ENCODE measurements around the gene CTCFL. TPM values are rescaled to one million over a fixed set of nuclear protein-coding genes. Genes with fewer than 3 reads are reported as not detected.

Gene CTCFL
- total and polyA plus RNA-seq, 2 of the 13 experiments (the other 11 are each of a cell fraction or from before 2014, with no cell fraction given): 0.04 TPM; not detected in 1

DNA sequence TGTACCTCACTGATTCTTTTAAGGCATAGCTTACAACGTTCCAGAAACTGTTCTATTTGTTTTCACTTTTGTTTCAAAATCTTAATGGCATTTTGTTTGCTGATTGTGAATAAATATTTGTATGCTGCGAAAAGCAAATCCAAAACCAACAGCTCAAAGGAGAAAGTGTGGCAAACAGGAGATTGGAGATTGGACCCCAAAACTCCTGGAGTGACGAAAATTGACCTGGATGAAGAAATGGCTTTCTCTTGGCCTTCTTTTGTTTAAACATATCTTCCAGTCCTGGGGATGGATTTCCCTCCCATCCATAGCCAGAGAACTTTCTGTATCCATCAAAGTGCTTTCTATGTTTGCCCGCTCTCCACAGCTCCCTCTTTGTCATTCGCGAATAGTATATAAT, 2.8 kb upstream of the CTCFL start (continued):
- TF ChIP-seq ZNF709 (CRISPR knock-in tag; IDR thresholded peaks at IDR 0.05) (no peak), PAWR (CRISPR knock-in tag; IDR thresholded peaks at IDR 0.05; ENCODE audit: borderline replicate concordance) (no peak), ZNF780A (CRISPR knock-in tag; IDR thresholded peaks at IDR 0.05) (no peak), NFE2L1 (CRISPR knock-in tag; IDR thresholded peaks at IDR 0.05; ENCODE audit: borderline replicate concordance) (no peak), SMAD3 (CRISPR knock-in tag; IDR thresholded peaks at IDR 0.05) (peak; percentile 56; the same call in 1 of the 2 replicates), ATF1 (CRISPR knock-in tag; IDR thresholded peaks at IDR 0.05) (0 out of 2 replicates have a peak, but pooled peaks have one; percentile 25), NR2F2 (IDR thresholded peaks at IDR 0.05; ENCODE audit: borderline replicate concordance, low read depth) (peak; percentile 87), FOXA3 (CRISPR knock-in tag; IDR thresholded peaks at IDR 0.05) (peak; percentile 88), MYNN (CRISPR knock-in tag; IDR thresholded peaks at IDR 0.05; ENCODE audit: low read depth) (no peak), ZNF7 (CRISPR knock-in tag; IDR thresholded peaks at IDR 0.05) (no peak), YEATS2 (CRISPR knock-in tag; IDR thresholded peaks at IDR 0.05; ENCODE audit: borderline replicate concordance) (no peak), SALL1 (CRISPR knock-in tag; IDR thresholded peaks at IDR 0.05) (peak; percentile 37; the same call in 1 of the 2 replicates), ZNF34 (CRISPR knock-in tag; IDR thresholded peaks at IDR 0.05; ENCODE audit: borderline replicate concordance) (no peak), SRY (CRISPR knock-in tag; IDR thresholded peaks at IDR 0.05) (no peak), RBM39 (IDR thresholded peaks at IDR 0.05; ENCODE audit: low read depth, low read length, poor library complexity, severe bottlenecking) (no peak), ZBTB20 (CRISPR knock-in tag; IDR thresholded peaks at IDR 0.05; ENCODE audit: borderline replicate concordance, low read depth) (no peak), ZNF746 (CRISPR knock-in tag; IDR thresholded peaks at IDR 0.05) (no peak), HMG20A (CRISPR knock-in tag; IDR thresholded peaks at IDR 0.05; ENCODE audit: borderline replicate concordance) (peak; percentile 74; the same call in 1 of the 2 replicates)
- TF ChIP-seq, protein P1, sequence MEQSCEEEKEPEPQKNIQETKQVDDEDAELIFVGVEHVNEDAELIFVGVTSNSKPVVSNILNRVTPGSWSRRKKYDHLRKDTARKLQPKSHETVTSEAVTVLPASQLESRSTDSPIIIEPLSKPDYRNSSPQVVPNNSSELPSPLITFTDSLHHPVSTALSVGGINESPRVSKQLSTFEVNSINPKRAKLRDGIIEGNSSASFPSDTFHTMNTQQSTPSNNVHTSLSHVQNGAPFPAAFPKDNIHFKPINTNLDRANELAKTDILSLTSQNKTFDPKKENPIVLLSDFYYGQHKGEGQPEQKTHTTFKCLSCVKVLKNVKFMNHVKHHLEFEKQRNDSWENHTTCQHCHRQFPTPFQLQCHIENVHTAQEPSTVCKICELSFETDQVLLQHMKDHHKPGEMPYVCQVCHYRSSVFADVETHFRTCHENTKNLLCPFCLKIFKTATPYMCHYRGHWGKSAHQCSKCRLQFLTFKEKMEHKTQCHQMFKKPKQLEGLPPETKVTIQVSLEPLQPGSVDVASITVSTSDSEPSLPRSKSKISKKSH (CRISPR knock-in tag; IDR thresholded peaks at IDR 0.05; ENCODE audit: borderline replicate concordance): no peak
- TF ChIP-seq, protein P2, sequence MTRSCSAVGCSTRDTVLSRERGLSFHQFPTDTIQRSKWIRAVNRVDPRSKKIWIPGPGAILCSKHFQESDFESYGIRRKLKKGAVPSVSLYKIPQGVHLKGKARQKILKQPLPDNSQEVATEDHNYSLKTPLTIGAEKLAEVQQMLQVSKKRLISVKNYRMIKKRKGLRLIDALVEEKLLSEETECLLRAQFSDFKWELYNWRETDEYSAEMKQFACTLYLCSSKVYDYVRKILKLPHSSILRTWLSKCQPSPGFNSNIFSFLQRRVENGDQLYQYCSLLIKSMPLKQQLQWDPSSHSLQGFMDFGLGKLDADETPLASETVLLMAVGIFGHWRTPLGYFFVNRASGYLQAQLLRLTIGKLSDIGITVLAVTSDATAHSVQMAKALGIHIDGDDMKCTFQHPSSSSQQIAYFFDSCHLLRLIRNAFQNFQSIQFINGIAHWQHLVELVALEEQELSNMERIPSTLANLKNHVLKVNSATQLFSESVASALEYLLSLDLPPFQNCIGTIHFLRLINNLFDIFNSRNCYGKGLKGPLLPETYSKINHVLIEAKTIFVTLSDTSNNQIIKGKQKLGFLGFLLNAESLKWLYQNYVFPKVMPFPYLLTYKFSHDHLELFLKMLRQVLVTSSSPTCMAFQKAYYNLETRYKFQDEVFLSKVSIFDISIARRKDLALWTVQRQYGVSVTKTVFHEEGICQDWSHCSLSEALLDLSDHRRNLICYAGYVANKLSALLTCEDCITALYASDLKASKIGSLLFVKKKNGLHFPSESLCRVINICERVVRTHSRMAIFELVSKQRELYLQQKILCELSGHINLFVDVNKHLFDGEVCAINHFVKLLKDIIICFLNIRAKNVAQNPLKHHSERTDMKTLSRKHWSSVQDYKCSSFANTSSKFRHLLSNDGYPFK (CRISPR knock-in tag; IDR thresholded peaks at IDR 0.05; ENCODE audit: borderline replicate concordance): no peak
- TF ChIP-seq, protein P3, sequence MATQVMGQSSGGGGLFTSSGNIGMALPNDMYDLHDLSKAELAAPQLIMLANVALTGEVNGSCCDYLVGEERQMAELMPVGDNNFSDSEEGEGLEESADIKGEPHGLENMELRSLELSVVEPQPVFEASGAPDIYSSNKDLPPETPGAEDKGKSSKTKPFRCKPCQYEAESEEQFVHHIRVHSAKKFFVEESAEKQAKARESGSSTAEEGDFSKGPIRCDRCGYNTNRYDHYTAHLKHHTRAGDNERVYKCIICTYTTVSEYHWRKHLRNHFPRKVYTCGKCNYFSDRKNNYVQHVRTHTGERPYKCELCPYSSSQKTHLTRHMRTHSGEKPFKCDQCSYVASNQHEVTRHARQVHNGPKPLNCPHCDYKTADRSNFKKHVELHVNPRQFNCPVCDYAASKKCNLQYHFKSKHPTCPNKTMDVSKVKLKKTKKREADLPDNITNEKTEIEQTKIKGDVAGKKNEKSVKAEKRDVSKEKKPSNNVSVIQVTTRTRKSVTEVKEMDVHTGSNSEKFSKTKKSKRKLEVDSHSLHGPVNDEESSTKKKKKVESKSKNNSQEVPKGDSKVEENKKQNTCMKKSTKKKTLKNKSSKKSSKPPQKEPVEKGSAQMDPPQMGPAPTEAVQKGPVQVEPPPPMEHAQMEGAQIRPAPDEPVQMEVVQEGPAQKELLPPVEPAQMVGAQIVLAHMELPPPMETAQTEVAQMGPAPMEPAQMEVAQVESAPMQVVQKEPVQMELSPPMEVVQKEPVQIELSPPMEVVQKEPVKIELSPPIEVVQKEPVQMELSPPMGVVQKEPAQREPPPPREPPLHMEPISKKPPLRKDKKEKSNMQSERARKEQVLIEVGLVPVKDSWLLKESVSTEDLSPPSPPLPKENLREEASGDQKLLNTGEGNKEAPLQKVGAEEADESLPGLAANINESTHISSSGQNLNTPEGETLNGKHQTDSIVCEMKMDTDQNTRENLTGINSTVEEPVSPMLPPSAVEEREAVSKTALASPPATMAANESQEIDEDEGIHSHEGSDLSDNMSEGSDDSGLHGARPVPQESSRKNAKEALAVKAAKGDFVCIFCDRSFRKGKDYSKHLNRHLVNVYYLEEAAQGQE (IDR thresholded peaks at IDR 0.05; ENCODE audit: borderline replicate concordance in 1 of 2, low read depth in 1 of 2, low read length in 2 of 2): peak in 1 of 2 experiments; percentile 61; a peak in 1 of 4 replicates
- TF ChIP-seq, protein P4, sequence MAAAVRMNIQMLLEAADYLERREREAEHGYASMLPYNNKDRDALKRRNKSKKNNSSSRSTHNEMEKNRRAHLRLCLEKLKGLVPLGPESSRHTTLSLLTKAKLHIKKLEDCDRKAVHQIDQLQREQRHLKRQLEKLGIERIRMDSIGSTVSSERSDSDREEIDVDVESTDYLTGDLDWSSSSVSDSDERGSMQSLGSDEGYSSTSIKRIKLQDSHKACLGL (CRISPR knock-in tag; IDR thresholded peaks at IDR 0.05): no peak
